GM18909 (cell line): ENCODE data around the gene EPHB2.
"Not testable (repeated sequence)": the region's sequence is repeated elsewhere in the genome, so short reads cannot be mapped to it uniquely, and the experiment has no call there.

Source experiments
- ATAC-seq: cut with Tn5 transposase; IDR thresholded peaks from one replicate; pipeline ENCODE4 v1.9.1; 2021; ENCODE audit warnings: mild to moderate bottlenecking; ENCODE audit not compliant: unreplicated experiment, poor library complexity

EPHB2 gene

GRCh38 chr1:22710701-22711049 is at the start of gene EPHB2:
EPHB2 (plus strand) TSS chr1:22710839; CDS start chr1:22710983, 144 bp downstream.
- ATAC-seq: no peak

- no peak for ATAC-seq
These were observed 48.8 kb upstream of the EPHB2 start for GRCh38 chr1:22661880-22662279.

GRCh38 chr1:22662318-22662717 is 48.3 kb upstream of the EPHB2 start:
- ATAC-seq: no peak

DNA sequence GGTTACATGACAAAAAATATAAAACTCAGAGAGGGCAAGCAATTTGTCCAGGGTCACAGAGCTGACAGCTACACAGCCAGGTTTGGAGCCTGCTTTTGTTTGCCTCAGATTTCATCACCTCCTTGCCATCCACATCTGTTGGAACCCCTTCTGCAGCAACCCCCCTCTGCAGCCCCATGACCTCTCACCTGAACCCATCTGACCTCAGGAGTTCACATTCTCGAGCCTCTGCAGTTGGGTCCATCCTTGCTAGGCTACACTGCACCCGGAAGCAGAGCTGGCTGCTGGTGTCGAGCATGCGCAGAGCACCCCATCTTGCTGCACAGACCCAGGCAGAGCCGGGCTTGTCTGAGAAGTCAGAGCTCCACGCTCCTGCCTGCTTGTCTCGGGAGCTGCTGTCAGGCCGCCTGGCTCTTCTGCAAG is 47.6 kb upstream of the EPHB2 start:
- ATAC-seq: no peak

GRCh38 chr1:22665752-22666151 is 44.9 kb upstream of the EPHB2 start:
- no peak for ATAC-seq

DNA sequence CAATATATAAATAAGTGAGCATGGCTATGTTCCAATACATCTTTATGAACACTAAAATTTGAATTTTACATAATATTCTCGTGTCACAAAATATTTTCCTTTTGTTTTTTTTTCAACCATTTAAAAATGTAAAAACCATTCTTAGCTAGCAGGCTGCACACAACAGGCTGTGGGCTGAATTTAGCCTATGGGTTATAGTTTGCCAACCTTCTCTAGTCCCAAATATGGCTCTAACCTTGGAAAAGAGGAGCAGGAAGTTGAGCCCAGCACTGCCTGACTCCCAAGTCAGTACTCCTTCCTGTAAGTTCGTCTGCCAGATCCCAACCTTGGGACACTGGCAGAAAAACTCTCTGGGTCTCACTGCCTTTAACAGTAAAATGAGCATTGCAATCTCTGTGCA is 44.2 kb upstream of the EPHB2 start:
- no peak for ATAC-seq

DNA sequence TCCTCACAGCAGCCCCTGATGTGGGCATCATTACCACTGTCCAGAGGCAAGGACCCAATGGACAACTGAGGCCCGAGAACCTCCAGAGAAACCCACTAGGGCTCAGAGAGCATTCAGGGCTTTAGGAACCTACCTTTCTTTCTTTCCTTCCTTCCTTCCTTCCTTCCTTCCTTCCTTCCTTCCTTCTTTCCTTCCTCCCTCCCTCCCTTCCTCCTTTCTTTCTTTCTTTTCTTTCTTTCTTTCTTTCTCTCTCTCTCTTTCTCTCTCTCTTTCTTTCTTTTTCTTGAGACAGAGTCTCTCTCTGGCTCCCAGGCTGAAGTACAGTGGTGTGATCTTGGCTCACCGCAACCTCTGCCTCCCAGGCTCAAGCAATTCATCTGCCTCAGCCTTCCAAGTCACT is 41.8 kb upstream of the EPHB2 start:
- not testable (repeated sequence) for ATAC-seq

DNA sequence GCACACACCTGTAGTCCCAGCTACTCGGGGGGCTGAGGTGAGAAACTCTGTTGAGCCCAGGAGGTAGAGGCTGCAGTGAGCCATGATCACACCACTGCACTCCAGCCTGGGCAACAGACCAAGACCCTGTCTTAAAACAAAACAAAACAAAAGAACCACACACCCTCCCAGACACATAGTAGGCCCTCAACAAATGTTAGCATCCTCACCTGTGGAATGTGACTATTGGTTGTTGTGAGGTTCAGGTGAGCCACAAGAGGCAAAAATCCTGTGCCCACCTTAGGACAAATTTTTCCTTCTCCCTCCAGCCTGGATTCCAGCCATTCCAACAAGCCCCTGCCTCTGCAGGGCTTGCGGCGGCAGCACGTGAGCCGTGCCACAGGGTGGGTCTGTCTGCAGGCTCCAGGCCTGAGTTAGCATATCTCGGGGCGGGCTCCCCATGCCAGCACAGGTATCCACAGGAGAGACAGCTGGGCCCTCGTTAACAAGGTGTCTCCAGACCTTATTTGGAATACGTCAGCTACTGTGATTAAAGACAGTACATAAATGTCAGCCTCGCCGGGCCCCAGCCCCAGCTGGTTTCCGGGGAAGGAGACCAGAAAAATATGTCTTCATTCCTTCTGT is 40.2 kb upstream of the EPHB2 start:
- no peak for ATAC-seq

DNA sequence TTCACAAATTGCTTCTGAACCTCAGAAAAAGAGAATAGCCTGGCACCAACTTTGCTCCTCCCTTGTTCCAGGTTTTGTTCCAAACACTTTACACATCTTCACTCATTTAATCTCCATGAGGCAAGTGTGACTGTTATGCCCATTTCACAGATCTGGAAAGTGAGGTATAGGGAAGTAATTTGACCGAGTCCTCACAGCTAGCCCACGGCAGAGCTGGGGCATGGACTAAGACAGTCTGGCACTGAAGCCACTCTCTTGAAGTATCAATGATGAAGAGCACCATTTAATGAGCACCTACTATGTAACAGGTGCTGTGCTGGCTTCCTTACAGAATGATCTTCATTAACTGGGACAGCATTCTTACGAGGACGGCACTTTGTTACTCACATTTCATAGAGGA is 38.6 kb upstream of the EPHB2 start:
- ATAC-seq: no peak

GRCh38 chr1:22673486-22674409 is 36.9 kb upstream of the EPHB2 start:
- no peak for ATAC-seq

- ATAC-seq: no peak
These were observed 36.3 kb upstream of the EPHB2 start for GRCh38 chr1:22674410-22674749.

GRCh38 chr1:22676151-22676550 is 34.5 kb upstream of the EPHB2 start:
- not testable (repeated sequence) for ATAC-seq

DNA sequence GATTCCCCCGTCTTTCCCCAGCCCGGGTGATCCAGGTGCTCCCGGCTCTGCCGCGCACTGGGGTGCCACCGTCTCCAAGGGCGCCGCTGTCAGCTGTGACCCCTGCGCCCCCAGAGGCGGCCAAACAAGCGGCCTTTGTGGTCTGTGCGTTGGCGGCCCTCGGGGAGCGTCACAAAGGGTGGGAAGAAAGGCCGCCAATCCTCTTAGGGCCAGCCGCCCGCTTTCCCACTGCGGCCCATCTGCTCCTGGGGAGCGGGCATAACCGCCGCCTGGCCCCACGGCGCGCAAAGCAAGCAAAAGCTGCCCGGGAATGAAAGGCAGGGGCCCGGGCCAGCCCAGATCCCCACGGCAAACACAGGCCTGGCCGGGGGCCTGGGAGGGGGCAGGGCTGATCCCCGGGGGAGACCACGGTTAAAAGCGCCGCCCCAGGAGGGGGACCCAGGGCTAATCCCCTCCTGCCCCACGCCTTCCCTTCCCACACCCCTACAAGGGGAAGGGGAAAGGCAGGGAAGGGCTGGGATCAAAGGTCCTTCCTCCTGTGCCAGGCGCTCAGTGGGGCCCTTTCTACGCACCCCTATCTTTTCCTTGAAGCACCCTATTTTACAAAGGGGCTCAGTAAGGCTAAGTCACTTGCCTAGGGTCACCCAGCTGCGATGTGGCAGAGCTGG is 33.6 kb upstream of the EPHB2 start:
- ATAC-seq: no peak

- ATAC-seq: no peak
These were observed 32.4 kb upstream of the EPHB2 start for GRCh38 chr1:22677931-22678896.

DNA sequence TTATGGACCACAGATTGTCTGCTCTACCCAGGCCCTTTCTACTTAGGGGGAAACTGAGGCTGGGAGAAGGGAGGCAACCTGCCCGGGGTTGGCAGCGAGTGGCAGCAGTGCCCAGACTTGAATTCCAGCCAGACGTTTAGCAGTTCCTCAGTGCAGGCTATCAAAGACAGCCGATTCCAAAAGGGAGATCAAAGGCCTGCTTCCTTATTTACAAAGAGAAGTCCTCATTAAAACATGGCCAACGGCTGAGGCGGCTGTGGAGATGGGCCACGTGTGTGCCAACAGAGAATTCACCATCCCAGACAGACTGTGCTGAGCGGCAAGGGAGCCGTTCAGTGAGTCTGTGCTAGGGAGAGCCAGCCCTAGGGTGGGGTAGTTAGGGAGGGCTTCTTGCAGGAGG is 29.9 kb upstream of the EPHB2 start:
- ATAC-seq: no peak

DNA sequence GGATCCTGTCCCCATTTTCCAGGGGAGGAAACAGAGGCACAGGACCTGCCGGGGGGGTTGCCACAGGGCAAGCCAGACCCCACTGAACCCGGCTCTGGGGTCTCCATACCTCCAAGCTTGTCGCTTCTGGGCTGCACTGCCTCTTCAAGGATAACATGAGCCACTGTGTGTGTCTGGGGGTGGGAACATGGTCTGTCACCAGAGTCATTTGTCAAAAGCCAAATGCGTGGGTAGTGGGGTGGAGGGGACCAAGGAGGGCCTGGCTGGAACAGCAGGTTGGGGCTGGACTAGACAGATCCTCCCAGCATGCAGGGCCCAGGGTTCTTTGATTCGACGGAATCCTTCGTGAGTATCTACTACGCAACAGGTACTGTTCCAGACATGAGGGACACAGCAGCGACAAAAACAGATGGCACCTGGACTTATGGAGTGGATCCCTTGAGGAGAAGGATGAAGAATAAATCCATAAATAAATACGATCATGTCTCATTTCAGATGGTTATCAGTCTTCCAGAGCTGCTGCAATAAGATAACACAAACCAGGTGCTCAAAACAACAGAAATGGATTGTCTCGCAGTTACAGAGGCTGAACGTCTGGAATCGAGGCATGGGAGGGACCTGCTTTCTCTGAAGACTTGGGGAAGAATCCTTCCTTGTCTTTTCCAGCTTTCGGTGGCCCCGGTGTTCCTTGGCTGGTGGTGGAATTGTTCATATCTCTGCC is 28.9 kb upstream of the EPHB2 start:
- no peak for ATAC-seq

DNA sequence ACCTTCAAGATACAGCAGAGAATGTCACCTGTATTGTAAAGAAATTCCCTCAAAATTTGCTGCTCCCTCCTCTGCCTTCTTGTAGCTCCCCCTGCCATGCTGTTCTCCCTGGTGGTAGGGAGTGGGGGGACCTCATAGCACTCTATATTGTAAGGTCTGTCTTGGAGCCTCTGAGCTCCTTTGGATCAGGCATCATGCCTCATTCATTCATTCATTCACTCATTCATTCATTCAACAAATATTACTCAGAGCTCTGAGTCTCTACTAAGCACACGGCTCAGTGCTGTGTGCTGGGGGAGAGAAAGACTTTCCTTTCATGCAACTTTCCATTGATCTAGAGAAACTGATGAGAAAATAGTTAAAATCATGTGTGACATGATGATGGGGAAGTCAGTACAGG is 27.1 kb upstream of the EPHB2 start:
- no peak for ATAC-seq

GRCh38 chr1:22685591-22686059 is 25.0 kb upstream of the EPHB2 start:
- no peak for ATAC-seq

GRCh38 chr1:22687191-22687590 is 23.4 kb upstream of the EPHB2 start:
- no peak for ATAC-seq
